ENCODE results near the gene TECPR2. TPM values are rescaled to one million over a fixed set of nuclear protein-coding genes. Genes with fewer than 3 reads are reported as not detected.
A peak's percentile ranks its signal among the peaks of the same experiment; 100 is the strongest.

Gene TECPR2
- total RNA-seq, 1 donor from 2014 or later: 12.0 TPM

DNA sequence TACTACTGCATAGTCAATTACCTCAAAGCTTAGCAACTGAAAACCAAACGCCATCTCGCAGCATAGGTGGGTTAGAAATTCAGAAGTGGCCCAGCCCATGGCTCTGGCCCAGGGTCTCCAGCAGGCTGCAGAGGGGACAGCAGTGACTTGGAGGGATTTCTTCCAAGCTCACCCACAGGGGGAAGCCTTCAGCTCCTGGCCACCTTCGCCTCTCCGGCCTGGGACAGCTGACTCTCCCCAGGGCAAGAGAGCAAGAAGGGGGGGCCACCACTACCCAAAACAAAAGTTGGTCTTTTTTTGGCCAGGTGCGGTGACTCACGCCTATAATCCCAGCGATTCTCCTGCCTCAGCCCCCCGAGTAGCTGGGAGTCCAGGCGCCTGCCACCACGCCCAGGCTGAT, 179.0 kb downstream of the TECPR2 start:
- intact Hi-C loops (cut with DNase I): no loop called here
- no peak for DNase-seq (ENCODE audit: extremely low spot score in 2 of 2)
- no peak overlapping the region for H3K27ac ChIP-seq
- TF ChIP-seq POLR2A (IDR thresholded peaks at IDR 0.05) (no peak), POLR2AphosphoS5 (IDR thresholded peaks at IDR 0.05; ENCODE audit: insufficient read depth in 1 of 2, low read depth in 1 of 2) (no peak)
- TF ChIP-seq, protein P1, sequence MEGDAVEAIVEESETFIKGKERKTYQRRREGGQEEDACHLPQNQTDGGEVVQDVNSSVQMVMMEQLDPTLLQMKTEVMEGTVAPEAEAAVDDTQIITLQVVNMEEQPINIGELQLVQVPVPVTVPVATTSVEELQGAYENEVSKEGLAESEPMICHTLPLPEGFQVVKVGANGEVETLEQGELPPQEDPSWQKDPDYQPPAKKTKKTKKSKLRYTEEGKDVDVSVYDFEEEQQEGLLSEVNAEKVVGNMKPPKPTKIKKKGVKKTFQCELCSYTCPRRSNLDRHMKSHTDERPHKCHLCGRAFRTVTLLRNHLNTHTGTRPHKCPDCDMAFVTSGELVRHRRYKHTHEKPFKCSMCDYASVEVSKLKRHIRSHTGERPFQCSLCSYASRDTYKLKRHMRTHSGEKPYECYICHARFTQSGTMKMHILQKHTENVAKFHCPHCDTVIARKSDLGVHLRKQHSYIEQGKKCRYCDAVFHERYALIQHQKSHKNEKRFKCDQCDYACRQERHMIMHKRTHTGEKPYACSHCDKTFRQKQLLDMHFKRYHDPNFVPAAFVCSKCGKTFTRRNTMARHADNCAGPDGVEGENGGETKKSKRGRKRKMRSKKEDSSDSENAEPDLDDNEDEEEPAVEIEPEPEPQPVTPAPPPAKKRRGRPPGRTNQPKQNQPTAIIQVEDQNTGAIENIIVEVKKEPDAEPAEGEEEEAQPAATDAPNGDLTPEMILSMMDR (IDR thresholded peaks at IDR 0.05): no peak
- no peak overlapping the region for H3K4me3 ChIP-seq
- no peaks in the 10 kb centered on the region for H3K36me3 ChIP-seq
- H3K9me3 ChIP-seq: no peaks in the 10 kb centered on the region
- H3K27me3 ChIP-seq: no peaks in the 10 kb centered on the region
- peaks cover 30% of the 10 kb centered on the region for H3K4me1 ChIP-seq

DNA sequence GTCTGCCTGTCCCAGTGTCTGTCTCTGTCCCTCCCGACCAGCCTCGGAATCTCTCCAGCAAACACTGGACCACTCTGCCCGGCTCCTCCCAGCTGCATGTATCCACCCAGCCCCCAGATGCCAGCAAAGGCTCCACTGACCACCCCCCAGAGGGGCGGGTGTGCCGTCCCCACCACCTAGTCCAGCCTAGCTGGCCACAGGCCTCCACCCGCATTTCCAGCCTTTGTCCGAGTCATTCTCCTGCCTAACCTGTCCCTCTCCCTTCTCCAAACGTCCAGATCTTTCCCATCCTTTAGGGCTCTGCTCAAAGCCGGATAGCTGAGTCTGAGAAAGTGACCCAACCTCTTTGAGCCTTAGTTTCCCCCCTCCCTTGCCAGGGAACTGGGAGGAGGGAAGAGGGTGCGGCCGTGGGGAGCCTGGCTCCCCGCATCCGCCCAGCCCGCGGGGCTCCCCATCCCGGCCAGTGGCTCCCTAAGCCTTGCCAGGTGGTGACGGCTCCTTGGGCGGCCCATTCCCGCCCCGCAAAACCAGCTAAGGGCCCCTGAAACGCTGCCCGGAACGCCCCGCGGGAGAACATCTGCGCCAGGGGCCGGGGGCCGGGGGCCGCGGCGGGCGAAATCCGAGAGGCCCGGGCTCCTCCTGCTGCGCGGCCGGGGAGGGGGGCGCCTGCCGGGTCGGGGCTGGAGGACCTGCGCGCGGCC, 181.5 kb downstream of the TECPR2 start:
- no peaks in the 10 kb centered on the region for H3K9me3 ChIP-seq
- TF ChIP-seq POLR2A (IDR thresholded peaks at IDR 0.05): no peak
- TF ChIP-seq, protein P1 (IDR thresholded peaks at IDR 0.05): no peak
- TF ChIP-seq POLR2AphosphoS5 (IDR thresholded peaks at IDR 0.05; ENCODE audit: insufficient read depth in 1 of 2, low read depth in 1 of 2): no peak
- intact Hi-C loops (cut with DNase I): no loop called here
- peak overlapping the region; percentile 27 to 30 for H3K4me3 ChIP-seq
- H3K36me3 ChIP-seq: no peaks in the 10 kb centered on the region
- H3K27ac ChIP-seq: peak overlapping the region; percentile 85
- H3K4me1 ChIP-seq: peaks cover 30% of the 10 kb centered on the region
- H3K27me3 ChIP-seq: no peaks in the 10 kb centered on the region
- no peak for DNase-seq (ENCODE audit: extremely low spot score in 2 of 2)

DNA sequence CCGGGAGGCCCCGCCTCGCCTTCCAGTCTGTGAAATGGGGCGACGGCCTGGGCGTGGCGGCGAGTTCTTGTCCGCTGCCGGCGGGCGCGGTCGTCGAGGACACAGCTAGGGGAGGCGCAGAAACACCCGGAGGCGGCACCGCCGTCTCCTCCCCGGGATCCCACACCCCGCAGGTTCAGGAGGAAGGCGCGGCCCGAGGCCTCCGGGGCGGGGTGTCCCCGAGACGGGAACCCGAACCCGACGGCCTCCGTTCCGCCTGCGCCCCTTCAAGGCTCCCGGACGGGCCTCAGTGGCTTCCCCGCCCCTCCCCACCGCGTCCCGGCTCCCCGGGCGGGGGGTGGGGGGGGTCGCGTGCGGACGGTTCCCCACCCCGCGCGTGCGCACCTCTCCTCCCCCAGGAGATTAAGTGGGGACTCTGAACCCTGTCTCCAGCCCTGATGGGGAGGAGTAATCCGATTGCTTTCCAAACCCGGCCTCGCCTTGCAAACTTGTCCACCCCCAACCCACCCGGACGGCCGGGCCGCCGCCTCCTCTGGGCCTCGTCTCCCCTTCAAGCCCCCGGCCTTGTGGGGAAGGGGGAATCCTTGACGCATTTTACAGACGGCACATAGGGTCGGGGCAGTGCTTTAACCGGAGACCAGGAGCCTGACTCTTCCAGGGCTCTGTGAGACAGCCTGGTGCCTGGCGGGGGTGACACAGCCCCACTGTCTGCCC, 182.2 kb downstream of the TECPR2 start:
- Histone ChIP-seq H3K27me3 (no peaks in the 10 kb centered on the region), H3K4me3 (peak overlapping the region; percentile 27 to 30), H3K36me3 (no peaks in the 10 kb centered on the region), H3K4me1 (peaks cover 27% of the 10 kb centered on the region), H3K9me3 (no peaks in the 10 kb centered on the region), H3K27ac (peak overlapping the region; percentile 85)
- TF ChIP-seq POLR2AphosphoS5 (IDR thresholded peaks at IDR 0.05; ENCODE audit: insufficient read depth in 1 of 2, low read depth in 1 of 2): no peak
- TF ChIP-seq, protein P1 (IDR thresholded peaks at IDR 0.05): no peak
- DNase-seq (ENCODE audit: extremely low spot score in 2 of 2): no peak
- intact Hi-C loops (cut with DNase I): no loop called here

DNA sequence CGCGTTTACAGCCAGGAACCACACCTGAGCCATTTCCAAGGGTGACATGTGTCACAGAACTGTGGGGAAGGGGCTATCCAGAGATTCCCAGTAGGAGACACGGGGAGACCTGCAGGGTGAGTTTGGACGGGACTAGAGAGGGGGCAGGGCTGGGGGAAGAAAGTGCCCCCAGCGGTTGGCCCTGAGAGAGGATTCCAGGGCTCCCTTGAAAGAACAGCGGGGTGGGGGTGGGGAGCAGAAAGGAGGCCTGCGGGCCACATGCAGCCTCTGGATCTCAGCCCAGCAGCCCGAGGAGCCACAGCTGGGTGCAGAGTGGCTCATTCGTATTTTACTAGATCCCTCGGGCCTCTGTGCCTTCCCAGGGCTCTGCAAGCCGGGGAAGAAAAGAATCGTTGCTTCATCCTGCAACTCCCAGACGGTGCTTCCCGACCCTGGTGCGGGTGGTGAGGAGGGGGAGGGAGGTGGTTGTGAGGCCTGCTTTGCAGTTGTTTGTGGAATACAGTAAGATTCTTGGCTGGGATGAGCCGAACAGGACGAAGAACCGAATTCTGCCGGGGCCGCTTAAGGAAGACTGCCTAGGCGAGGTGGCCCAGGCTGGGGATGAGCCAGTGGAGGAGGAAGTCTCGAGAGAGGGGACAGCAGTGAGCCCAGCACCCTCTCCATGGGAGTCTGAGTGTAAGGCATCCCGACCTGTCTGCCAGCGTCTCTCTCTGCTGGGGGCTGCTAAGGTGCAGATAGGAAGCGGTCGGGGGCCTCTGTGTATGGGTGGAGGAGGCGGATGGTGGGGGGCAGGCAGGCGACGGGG, 182.9 kb downstream of the TECPR2 start:
- intact Hi-C loops (cut with DNase I): no loop called here
- Histone ChIP-seq H3K9me3 (no peaks in the 10 kb centered on the region), H3K27ac (peak overlapping the region; percentile 85), H3K27me3 (no peaks in the 10 kb centered on the region), H3K36me3 (no peaks in the 10 kb centered on the region), H3K4me1 (peaks cover 21% of the 10 kb centered on the region), H3K4me3 (peak overlapping the region; percentile 27 to 30)
- peak in 1 of 2 donors; percentile 30 for TF ChIP-seq POLR2AphosphoS5 (IDR thresholded peaks at IDR 0.05; ENCODE audit: insufficient read depth in 1 of 2, low read depth in 1 of 2)
- TF ChIP-seq POLR2A (IDR thresholded peaks at IDR 0.05): no peak
- TF ChIP-seq, protein P1 (IDR thresholded peaks at IDR 0.05): no peak
- DNase-seq (ENCODE audit: extremely low spot score in 2 of 2): no peak
